ENCODE data around the gene ZBP1.

ZBP1 gene

GRCh38 chr20:57664924-57665588, 44.8 kb upstream of the ZBP1 start:
- TF ChIP-seq CTCF (IDR thresholded peaks at IDR 0.05): no peak

- TF ChIP-seq CTCF (IDR thresholded peaks at IDR 0.05): no peak
Measured at GRCh38 chr20:57664476-57664875, 44.2 kb upstream of the ZBP1 start.

- no peak for TF ChIP-seq CTCF (IDR thresholded peaks at IDR 0.05)
Measured at GRCh38 chr20:57663681-57664451, 43.6 kb upstream of the ZBP1 start.

GRCh38 chr20:57663241-57663640, 43.0 kb upstream of the ZBP1 start:
- TF ChIP-seq CTCF (IDR thresholded peaks at IDR 0.05): no peak

- no peak for TF ChIP-seq CTCF (IDR thresholded peaks at IDR 0.05)
Measured at GRCh38 chr20:57662456-57663240, 42.4 kb upstream of the ZBP1 start.

GRCh38 chr20:57661746-57662455, 41.7 kb upstream of the ZBP1 start:
- TF ChIP-seq CTCF (IDR thresholded peaks at IDR 0.05): no peak

All from LNCAP (cell line).